SK-N-SH (cell line): ENCODE results near the gene LKAAEAR1. TPM values are rescaled to one million over a fixed set of nuclear protein-coding genes. Genes with fewer than 3 reads are reported as not detected.

ENCODE experiments used
- CTCF ChIA-PET: fragments of 300-600, 350-600 bp; formaldehyde crosslinking; extraction: SDS; loops from one replicate; lab custom pipeline; 2021; lab: Yijun Ruan, JAX
- POLR2A ChIA-PET: fragments of 350-600 bp; sonication (Branson Sonifier 250); formaldehyde crosslinking; extraction: SDS; loops from one replicate; lab custom pipeline; 2020; ENCODE audit warnings: antibody characterized with exemption, inconsistent platforms; lab: Yijun Ruan, JAX
- DNase-seq: peaks from one replicate; pipeline ENCODE4 v3.0.0; 2012
- H2AFZ ChIP-seq: fragments of 200-600 bp; sonication (generic); 2 replicates; pipeline ENCODE4 v1.8.1; 2016; ENCODE audit warnings: antibody characterized with exemption, mild to moderate bottlenecking, low read depth
- H3F3A ChIP-seq: fragments of 200-600 bp; sonication (generic); replicated peaks from 2 replicates; pipeline ENCODE3; 2016; ENCODE audit warnings: antibody characterized with exemption, mild to moderate bottlenecking; ENCODE audit not compliant: insufficient read depth
- H3K27ac ChIP-seq, 2 experiments: fragments of 200-500 bp in 1 of 2; fragments of 200-600 bp in 1 of 2; sonication (Bioruptor generic) in 1 of 2; sonication (generic), shearing (Covaris generic) in 1 of 2; 2 replicates each; pipeline versions ENCODE4 v1.5.1 to v1.6.1; 2014 to 2016; ENCODE audit warnings: low read depth in 2 of 2, inconsistent platforms in 1 of 2, low read length in 1 of 2, mild to moderate bottlenecking in 1 of 2, mixed read lengths in 1 of 2
- H3K27me3 ChIP-seq: fragments of 200-600 bp; sonication (generic), shearing (Covaris generic); 2 replicates; pipeline ENCODE4 v1.6.1; 2016; ENCODE audit warnings: mixed run types; ENCODE audit not compliant: insufficient read depth
- H3K36me3 ChIP-seq, 2 experiments: fragments of 200-500 bp in 1 of 2; fragments of 200-600 bp in 1 of 2; sonication (Bioruptor generic) in 1 of 2; sonication (generic) in 1 of 2; replicated peaks in 1 of 2; 2 replicates each; pipeline versions ENCODE3 to v1.5.1; 2014 to 2016; ENCODE audit warnings: low read length in 1 of 2, mild to moderate bottlenecking in 1 of 2; ENCODE audit not compliant: insufficient read depth in 2 of 2, control insufficient read depth in 1 of 2
- H3K4me1 ChIP-seq, 2 experiments: fragments of 200-500 bp in 1 of 2; fragments of 200-600 bp in 1 of 2; sonication (Bioruptor generic) in 1 of 2; sonication (generic), shearing (Covaris generic) in 1 of 2; 2 replicates each; pipeline versions ENCODE4 v1.5.1 to v1.6.1; 2014 to 2016; ENCODE audit warnings: low read depth in 1 of 2, low read length in 1 of 2, mixed run types in 1 of 2; ENCODE audit not compliant: insufficient read depth in 2 of 2, control insufficient read depth in 1 of 2
- H3K4me2 ChIP-seq: fragments of 200-600 bp; sonication (generic), shearing (Covaris generic); 2 replicates; pipeline ENCODE4 v1.6.1; 2017; ENCODE audit warnings: mixed run types
- H3K4me3 ChIP-seq, 2 experiments: fragments of 200-500 bp in 1 of 2; fragments of 200-600 bp in 1 of 2; sonication (Bioruptor generic) in 1 of 2; sonication (generic), shearing (Covaris generic) in 1 of 2; 2 replicates each; pipeline versions ENCODE4 v1.5.1 to v1.8.1; 2014 to 2016; ENCODE audit warnings: low read depth in 2 of 2, inconsistent platforms in 1 of 2, low read length in 1 of 2, mild to moderate bottlenecking in 1 of 2, mixed read lengths in 1 of 2, moderate library complexity in 1 of 2
- H3K79me2 ChIP-seq: fragments of 200-600 bp; sonication (generic); 2 replicates; pipeline ENCODE4 v1.8.1; 2017; ENCODE audit warnings: mild to moderate bottlenecking; ENCODE audit not compliant: insufficient read depth
- H3K9ac ChIP-seq: fragments of 200-600 bp; sonication (generic); 2 replicates; pipeline ENCODE4 v1.6.1; 2017; ENCODE audit warnings: mixed run types
- H3K9me2 ChIP-seq: fragments of 200-600 bp; sonication (generic); 2 replicates; pipeline ENCODE4 v1.6.1; 2017; ENCODE audit warnings: mixed run types
- H3K9me3 ChIP-seq: fragments of 200-600 bp; sonication (generic); 2 replicates; pipeline ENCODE4 v1.6.1; 2017; ENCODE audit warnings: mixed run types, mild to moderate bottlenecking, moderate library complexity
- H4K20me1 ChIP-seq: fragments of 200-600 bp; sonication (generic); 2 replicates; pipeline ENCODE4 v1.6.1; 2017; ENCODE audit warnings: mild to moderate bottlenecking, mixed run types; ENCODE audit not compliant: insufficient read depth
- ELF1 ChIP-seq: IDR thresholded peaks from 2 replicates; pipeline ENCODE4 v1.4.0; 2012
- EP300 ChIP-seq, 2 experiments: IDR thresholded peaks; 2 replicates each; pipeline versions ENCODE4 v1.4.0 to v1.6.1; 2012; ENCODE audit warnings: borderline replicate concordance in 1 of 2, low read depth in 1 of 2, low read length in 1 of 2
- EZH2phosphoT487 ChIP-seq: fragments of 200-600 bp; sonication (generic); IDR thresholded peaks from 2 replicates; pipeline ENCODE4 v1.6.1; 2017; ENCODE audit warnings: low read depth, mixed run types, mild to moderate bottlenecking, antibody characterized with exemption, moderate library complexity, borderline replicate concordance
- FOXJ3 ChIP-seq: sonication (generic); formaldehyde crosslinking; IDR thresholded peaks from 2 replicates; pipeline ENCODE4 v1.5.1; 2020; ENCODE audit warnings: mild to moderate bottlenecking, missing genetic modification reagents
- FOXM1 ChIP-seq: IDR thresholded peaks from 2 replicates; pipeline ENCODE4 v1.4.0; 2012; ENCODE audit warnings: low read depth, mild to moderate bottlenecking
- GABPA ChIP-seq: IDR thresholded peaks from 2 replicates; pipeline ENCODE4 v1.4.0; 2012; ENCODE audit warnings: low read depth, mild to moderate bottlenecking
- GATA2 ChIP-seq: sonication (generic); formaldehyde crosslinking; IDR thresholded peaks from 2 replicates; pipeline ENCODE4 v1.5.0; 2020; ENCODE audit warnings: mild to moderate bottlenecking, missing genetic modification reagents
- JUND ChIP-seq: IDR thresholded peaks from 2 replicates; pipeline ENCODE4 v1.4.0; 2012
- MEF2A ChIP-seq: IDR thresholded peaks from 2 replicates; pipeline ENCODE4 v1.4.0; 2012; ENCODE audit warnings: low read depth, borderline replicate concordance
- MXI1 ChIP-seq: IDR thresholded peaks from 2 replicates; pipeline ENCODE4 v1.6.1; 2012; ENCODE audit warnings: mild to moderate bottlenecking, low read depth, low read length, improper control_type of control experiment
- NFIC ChIP-seq: IDR thresholded peaks from 2 replicates; pipeline ENCODE4 v1.4.0; 2012; ENCODE audit warnings: borderline replicate concordance
- RAD21 ChIP-seq: IDR thresholded peaks from 2 replicates; pipeline ENCODE4 v1.6.1; 2012; ENCODE audit warnings: mild to moderate bottlenecking, low read length
- RFX5 ChIP-seq: IDR thresholded peaks from 2 replicates; pipeline ENCODE4 v1.6.1; 2012; ENCODE audit warnings: mild to moderate bottlenecking, improper control_type of control experiment, low read length
- RXRA ChIP-seq: IDR thresholded peaks from 2 replicates; pipeline ENCODE4 v1.4.0; 2012; ENCODE audit warnings: low read depth, mild to moderate bottlenecking, borderline replicate concordance
- SIN3A ChIP-seq: IDR thresholded peaks from 2 replicates; pipeline ENCODE4 v1.6.1; 2012; ENCODE audit warnings: low read depth, mild to moderate bottlenecking, low read length, moderate library complexity, borderline replicate concordance
- TCF12 ChIP-seq: IDR thresholded peaks from 2 replicates; pipeline ENCODE4 v1.4.0; 2012
- WGBS: methylation state at CpG from one replicate; pipeline ENCODE4 v1.1.6; 2017; ENCODE audit warnings: low lambda C conversion rate; 5-methylcytosine and 5-hydroxymethylcytosine counted together
- polyA plus RNA-seq, 3 experiments: library from polyadenylated mRNA; depleted of rRNA; stranded (reverse); fragments of >200 nt; gene quantifications; 2 replicates each; pipeline ENCODE4 v1.2.3, GENCODE V29; 2012
- TF ChIP-seq, protein P1 (sequence below): IDR thresholded peaks from 2 replicates; pipeline ENCODE4 v1.4.0; 2012; ENCODE audit warnings: low read depth, borderline replicate concordance
- TF ChIP-seq, protein P2 (sequence below): fragments of 150-350 bp; IDR thresholded peaks from 2 replicates; pipeline ENCODE4 v1.6.1; 2017; ENCODE audit warnings: antibody characterized with exemption, low read length, low read depth, borderline replicate concordance
- TF ChIP-seq, protein P3 (sequence below): IDR thresholded peaks from 2 replicates; pipeline ENCODE4; 2012
- TF ChIP-seq, protein P4 (sequence below): fragments of 200-600 bp; sonication (generic); IDR thresholded peaks from 2 replicates; pipeline ENCODE4 v1.6.1; 2017; ENCODE audit warnings: antibody characterized with exemption, mild to moderate bottlenecking, moderate library complexity

The LKAAEAR1 gene
- polyA plus RNA-seq, 1 of the 3 experiments (the other 2 are of a cell fraction) = 0.71 TPM

DNA sequence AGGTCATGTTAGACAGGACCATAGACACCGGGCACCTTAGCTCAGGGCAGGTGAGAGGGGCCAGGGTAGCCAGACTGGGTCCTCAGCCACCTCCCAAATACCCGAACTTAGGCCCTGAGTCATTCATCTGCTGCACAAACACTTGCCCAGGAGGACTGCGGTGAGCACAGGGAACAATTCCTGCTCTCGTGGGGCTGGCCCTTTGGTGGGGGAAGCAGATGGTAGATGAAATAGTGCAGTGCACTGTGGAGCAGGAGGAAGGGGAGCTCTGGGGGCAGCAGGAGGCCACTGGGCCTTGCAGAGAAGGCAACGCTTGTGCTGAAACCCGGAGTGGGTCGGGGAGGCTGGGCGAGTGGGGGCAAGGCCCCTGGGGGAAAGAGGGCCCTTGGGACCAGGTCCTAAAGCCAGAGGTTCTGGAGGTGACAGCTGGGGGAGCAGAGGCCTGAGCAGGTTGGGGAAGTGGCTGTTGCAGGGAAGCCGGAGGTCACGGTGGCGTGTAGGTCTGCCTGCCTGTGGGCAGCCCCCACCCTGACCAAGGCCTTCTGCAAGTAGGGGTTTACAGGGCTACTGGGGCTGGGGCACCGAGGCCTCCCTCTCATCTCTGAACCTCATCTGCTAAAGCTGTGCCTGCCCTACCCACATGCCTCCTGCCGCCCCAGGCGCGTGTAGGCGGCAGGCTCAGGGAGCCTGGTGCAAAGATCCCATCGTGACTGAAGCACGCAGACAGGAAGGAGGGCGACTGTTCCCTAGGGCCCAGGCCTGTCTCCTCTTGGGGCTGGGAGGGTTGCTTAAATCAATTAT lies 27.8 kb upstream of the LKAAEAR1 start:
- Histone ChIP-seq H2AFZ (no peak overlapping the region), H3K9me3 (no peaks in the 10 kb centered on the region), H3K36me3 (no peaks in the 10 kb centered on the region), H3K27ac (peak overlapping the region in 1 of 2 experiments; percentile 30; a peak in 1 of 4 replicates), H3K4me3 (no peak overlapping the region), H3K4me2 (no peak overlapping the region), H4K20me1 (no peaks in the 10 kb centered on the region), H3F3A (no peaks in the 10 kb centered on the region), H3K9ac (no peak overlapping the region), H3K27me3 (no peaks in the 10 kb centered on the region), H3K79me2 (no peaks in the 10 kb centered on the region), H3K9me2 (no peaks in the 10 kb centered on the region), H3K4me1 (peaks cover 0 to 24% of the 10 kb centered on the region in 2 experiments; a peak in 1 of 4 replicates)
- WGBS = 51% methylated on average over 12 of the region's 19 CpGs
- peak; percentile 80 for DNase-seq
- POLR2A ChIA-PET = no interaction called here
- TF ChIP-seq EP300 (IDR thresholded peaks at IDR 0.05; ENCODE audit: borderline replicate concordance in 1 of 2, low read depth in 1 of 2, low read length in 1 of 2) (0 out of 4 replicates have a peak, but pooled peaks of 1 of the 2 experiments have one; percentile 22), SIN3A (no peak)
- CTCF ChIA-PET = interaction anchor here (1.9 to 15.6 kb wide), 5 partner anchors 8 to 73 kb away, joined by 8 to 252 read pairs (median 15); partner anchors contain the start of genes LKAAEAR1, OPRL1 and RGS19

DNA sequence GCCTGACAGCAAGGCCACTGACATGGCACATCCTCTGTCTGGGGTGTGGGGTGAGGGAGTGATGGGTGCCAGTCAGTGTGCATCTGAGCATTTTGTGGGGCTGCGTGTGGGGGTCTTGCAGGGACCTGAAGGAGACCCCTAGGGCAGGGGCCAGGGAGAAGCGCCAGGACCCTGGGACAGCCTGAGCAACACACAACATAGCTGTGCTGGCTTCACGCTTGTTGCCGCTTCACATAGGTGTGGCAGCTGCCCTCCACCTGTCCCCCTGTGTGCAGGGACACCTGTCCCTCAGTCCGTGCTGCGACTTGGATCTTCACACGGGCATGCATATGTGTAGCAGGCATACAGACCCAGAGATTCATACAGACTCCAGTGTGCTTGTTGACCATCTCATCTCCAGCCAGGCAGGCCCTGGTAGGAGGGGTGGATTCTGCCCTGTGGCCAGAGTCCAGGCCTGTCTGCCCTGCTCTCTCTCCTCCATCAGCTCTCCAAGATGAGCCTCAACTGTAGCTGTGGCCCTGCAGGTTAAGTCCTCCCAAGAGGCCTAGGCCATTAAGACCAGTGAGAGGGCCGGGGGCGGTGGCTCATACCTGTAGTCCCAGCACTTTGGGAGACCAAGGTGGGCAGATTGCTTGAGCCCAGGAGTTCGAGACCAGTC lies 26.3 kb upstream of the LKAAEAR1 start:
- H3K4me1 ChIP-seq = peaks cover 0 to 24% of the 10 kb centered on the region in 2 experiments; a peak in 1 of 4 replicates
- H3K27ac ChIP-seq = no peak overlapping the region
- no peak overlapping the region for H2AFZ ChIP-seq
- H3F3A ChIP-seq = no peaks in the 10 kb centered on the region
- no peak overlapping the region for H3K4me3 ChIP-seq
- H3K4me2 ChIP-seq = no peak overlapping the region
- ChIA-PET POLR2A (no interaction called here), CTCF (interaction anchor here (0.9 to 15.6 kb wide), 7 partner anchors 8 to 72 kb away, joined by 3 to 252 read pairs (median 13); partner anchors contain the start of genes LKAAEAR1, OPRL1 and RGS19)
- no peak overlapping the region for H3K9ac ChIP-seq
- H3K27me3 ChIP-seq = no peaks in the 10 kb centered on the region
- H4K20me1 ChIP-seq = no peaks in the 10 kb centered on the region
- TF ChIP-seq, protein P1, sequence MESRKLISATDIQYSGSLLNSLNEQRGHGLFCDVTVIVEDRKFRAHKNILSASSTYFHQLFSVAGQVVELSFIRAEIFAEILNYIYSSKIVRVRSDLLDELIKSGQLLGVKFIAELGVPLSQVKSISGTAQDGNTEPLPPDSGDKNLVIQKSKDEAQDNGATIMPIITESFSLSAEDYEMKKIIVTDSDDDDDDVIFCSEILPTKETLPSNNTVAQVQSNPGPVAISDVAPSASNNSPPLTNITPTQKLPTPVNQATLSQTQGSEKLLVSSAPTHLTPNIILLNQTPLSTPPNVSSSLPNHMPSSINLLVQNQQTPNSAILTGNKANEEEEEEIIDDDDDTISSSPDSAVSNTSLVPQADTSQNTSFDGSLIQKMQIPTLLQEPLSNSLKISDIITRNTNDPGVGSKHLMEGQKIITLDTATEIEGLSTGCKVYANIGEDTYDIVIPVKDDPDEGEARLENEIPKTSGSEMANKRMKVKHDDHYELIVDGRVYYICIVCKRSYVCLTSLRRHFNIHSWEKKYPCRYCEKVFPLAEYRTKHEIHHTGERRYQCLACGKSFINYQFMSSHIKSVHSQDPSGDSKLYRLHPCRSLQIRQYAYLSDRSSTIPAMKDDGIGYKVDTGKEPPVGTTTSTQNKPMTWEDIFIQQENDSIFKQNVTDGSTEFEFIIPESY = no peak
- TF ChIP-seq, protein P2, sequence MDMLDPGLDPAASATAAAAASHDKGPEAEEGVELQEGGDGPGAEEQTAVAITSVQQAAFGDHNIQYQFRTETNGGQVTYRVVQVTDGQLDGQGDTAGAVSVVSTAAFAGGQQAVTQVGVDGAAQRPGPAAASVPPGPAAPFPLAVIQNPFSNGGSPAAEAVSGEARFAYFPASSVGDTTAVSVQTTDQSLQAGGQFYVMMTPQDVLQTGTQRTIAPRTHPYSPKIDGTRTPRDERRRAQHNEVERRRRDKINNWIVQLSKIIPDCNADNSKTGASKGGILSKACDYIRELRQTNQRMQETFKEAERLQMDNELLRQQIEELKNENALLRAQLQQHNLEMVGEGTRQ = no peak
- no peak for TF ChIP-seq JUND
- no peak for TF ChIP-seq SIN3A
- no peak for TF ChIP-seq FOXM1
- no peak for TF ChIP-seq RXRA
- TF ChIP-seq, protein P3, sequence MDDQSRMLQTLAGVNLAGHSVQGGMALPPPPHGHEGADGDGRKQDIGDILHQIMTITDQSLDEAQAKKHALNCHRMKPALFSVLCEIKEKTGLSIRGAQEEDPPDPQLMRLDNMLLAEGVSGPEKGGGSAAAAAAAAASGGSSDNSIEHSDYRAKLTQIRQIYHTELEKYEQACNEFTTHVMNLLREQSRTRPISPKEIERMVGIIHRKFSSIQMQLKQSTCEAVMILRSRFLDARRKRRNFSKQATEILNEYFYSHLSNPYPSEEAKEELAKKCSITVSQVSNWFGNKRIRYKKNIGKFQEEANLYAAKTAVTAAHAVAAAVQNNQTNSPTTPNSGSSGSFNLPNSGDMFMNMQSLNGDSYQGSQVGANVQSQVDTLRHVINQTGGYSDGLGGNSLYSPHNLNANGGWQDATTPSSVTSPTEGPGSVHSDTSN = no peak
- no peak for TF ChIP-seq ELF1
- TF ChIP-seq GATA2 (CRISPR knock-in tag) = no peak
- TF ChIP-seq MXI1 = no peak
- no peak for TF ChIP-seq RAD21
- no peak for TF ChIP-seq FOXJ3
- no peak for TF ChIP-seq MEF2A
- no peak for TF ChIP-seq GABPA
- no peak for TF ChIP-seq TCF12
- TF ChIP-seq EZH2phosphoT487 = no peak
- no peak for TF ChIP-seq RFX5
- TF ChIP-seq, protein P4, sequence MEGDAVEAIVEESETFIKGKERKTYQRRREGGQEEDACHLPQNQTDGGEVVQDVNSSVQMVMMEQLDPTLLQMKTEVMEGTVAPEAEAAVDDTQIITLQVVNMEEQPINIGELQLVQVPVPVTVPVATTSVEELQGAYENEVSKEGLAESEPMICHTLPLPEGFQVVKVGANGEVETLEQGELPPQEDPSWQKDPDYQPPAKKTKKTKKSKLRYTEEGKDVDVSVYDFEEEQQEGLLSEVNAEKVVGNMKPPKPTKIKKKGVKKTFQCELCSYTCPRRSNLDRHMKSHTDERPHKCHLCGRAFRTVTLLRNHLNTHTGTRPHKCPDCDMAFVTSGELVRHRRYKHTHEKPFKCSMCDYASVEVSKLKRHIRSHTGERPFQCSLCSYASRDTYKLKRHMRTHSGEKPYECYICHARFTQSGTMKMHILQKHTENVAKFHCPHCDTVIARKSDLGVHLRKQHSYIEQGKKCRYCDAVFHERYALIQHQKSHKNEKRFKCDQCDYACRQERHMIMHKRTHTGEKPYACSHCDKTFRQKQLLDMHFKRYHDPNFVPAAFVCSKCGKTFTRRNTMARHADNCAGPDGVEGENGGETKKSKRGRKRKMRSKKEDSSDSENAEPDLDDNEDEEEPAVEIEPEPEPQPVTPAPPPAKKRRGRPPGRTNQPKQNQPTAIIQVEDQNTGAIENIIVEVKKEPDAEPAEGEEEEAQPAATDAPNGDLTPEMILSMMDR = no peak
- no peak for TF ChIP-seq NFIC
- no peaks in the 10 kb centered on the region for H3K79me2 ChIP-seq
- WGBS = 72% methylated on average over 9 of the region's 10 CpGs
- H3K9me2 ChIP-seq = no peaks in the 10 kb centered on the region
- H3K36me3 ChIP-seq = no peaks in the 10 kb centered on the region
- peak; percentile 33 for DNase-seq
- no peaks in the 10 kb centered on the region for H3K9me3 ChIP-seq
